Astrocyte of the spinal cord (primary cell): ENCODE measurements around the gene SATB1.
"Not testable (repeated sequence)": the region's sequence is repeated elsewhere in the genome, so short reads cannot be mapped to it uniquely, and the experiment has no call there.

Experiments
- DNase-seq: peaks from one replicate; pipeline ENCODE4 v3.0.0; 2011; ENCODE audit warnings: low read depth, low spot score
- H3K4me3 ChIP-seq: 2 replicates; pipeline ENCODE4 v1.5.1; 2011; ENCODE audit warnings: low read depth, mild to moderate bottlenecking, low read length, moderate library complexity
- in situ Hi-C: cut with HindIII; loops from 2 replicates; pipeline ENCODE4 v1.10.0; 2017; ENCODE audit warnings: low sequenced_read_pairs
- TF ChIP-seq, protein P1 (sequence below): IDR thresholded peaks from 2 replicates; pipeline ENCODE4 v1.5.1; 2012; ENCODE audit warnings: low read depth, mild to moderate bottlenecking, low read length, inconsistent platforms

SATB1 gene

DNA sequence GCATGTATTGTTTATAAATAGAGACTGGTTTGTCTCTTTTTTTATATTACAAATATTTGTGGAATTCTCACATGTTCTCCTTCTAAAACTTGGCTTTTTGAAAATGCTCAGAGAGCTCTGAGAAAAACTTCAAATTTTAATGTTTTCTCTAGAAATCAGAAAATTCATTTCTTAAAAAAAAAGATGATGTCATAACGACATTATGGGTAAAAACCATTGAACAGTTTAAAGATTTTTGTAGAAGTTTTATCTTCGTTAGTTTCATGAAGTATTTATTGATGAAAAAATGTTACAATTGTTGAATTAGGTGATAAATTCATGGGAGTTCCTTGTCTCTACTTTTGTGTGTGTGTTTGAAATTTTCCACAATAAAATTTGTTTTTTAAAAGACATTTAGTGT, 81.3 kb downstream of the SATB1 start:
- TF ChIP-seq, protein P1, sequence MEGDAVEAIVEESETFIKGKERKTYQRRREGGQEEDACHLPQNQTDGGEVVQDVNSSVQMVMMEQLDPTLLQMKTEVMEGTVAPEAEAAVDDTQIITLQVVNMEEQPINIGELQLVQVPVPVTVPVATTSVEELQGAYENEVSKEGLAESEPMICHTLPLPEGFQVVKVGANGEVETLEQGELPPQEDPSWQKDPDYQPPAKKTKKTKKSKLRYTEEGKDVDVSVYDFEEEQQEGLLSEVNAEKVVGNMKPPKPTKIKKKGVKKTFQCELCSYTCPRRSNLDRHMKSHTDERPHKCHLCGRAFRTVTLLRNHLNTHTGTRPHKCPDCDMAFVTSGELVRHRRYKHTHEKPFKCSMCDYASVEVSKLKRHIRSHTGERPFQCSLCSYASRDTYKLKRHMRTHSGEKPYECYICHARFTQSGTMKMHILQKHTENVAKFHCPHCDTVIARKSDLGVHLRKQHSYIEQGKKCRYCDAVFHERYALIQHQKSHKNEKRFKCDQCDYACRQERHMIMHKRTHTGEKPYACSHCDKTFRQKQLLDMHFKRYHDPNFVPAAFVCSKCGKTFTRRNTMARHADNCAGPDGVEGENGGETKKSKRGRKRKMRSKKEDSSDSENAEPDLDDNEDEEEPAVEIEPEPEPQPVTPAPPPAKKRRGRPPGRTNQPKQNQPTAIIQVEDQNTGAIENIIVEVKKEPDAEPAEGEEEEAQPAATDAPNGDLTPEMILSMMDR: no peak
- DNase-seq: no peak
- in situ Hi-C loops: no loop called here
- no peak overlapping the region for H3K4me3 ChIP-seq

DNA sequence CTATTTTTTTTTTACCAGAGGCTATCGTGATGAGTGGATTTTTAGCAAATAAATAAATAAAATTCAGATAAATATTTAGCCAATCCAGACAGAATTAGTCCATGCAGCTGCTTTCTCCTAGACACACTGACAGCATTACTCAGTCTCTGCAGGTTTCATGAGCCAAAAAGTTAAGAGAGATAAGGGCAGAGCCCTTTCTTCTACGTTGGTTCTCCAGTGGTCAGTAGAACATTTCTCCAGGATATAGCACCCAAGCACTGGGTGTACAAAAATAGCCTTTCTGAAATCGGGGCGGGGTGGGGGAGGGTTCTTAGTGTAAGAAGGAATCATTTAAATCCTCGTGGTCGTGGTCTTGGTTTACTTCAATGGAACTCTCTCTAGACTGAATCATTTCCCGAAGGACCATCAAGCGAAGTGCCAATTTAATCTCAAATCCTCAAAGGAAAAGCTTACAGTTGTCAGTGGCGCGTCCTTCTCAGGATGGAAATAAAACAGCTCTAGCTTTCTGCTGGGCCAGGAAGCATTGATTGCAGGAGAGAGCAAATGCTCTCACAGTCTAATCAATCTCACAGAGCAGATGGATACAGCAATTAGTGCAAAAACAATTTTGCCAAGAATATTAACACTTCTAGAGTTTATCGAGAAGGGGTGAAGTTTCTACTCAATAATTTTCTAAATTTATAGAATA, 86.2 kb downstream of the SATB1 start:
- in situ Hi-C loops: no loop called here
- no peak overlapping the region for H3K4me3 ChIP-seq
- DNase-seq: no peak
- TF ChIP-seq, protein P1: no peak

DNA sequence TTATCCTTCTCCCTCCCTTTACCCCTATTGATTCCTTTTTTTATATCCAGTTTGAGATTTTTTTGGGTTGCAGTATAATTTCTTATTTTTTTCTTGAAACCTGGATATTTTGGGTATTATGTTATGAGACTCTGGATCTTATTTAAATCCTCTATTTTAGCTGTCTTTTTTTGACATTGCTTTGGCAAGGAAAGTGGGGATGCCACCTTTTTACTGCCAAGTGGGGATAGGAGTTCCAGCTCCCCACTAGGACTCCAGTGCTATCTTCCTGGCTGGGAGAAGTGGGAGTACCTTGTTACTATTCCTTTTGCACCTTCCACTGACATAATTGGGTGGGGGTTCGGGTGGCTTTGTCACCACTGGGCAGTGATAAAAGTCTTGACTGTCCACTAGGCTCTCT, 87.9 kb downstream of the SATB1 start:
- in situ Hi-C loops: no loop called here
- DNase-seq: no peak
- TF ChIP-seq, protein P1: no peak
- H3K4me3 ChIP-seq: no peak overlapping the region

DNA sequence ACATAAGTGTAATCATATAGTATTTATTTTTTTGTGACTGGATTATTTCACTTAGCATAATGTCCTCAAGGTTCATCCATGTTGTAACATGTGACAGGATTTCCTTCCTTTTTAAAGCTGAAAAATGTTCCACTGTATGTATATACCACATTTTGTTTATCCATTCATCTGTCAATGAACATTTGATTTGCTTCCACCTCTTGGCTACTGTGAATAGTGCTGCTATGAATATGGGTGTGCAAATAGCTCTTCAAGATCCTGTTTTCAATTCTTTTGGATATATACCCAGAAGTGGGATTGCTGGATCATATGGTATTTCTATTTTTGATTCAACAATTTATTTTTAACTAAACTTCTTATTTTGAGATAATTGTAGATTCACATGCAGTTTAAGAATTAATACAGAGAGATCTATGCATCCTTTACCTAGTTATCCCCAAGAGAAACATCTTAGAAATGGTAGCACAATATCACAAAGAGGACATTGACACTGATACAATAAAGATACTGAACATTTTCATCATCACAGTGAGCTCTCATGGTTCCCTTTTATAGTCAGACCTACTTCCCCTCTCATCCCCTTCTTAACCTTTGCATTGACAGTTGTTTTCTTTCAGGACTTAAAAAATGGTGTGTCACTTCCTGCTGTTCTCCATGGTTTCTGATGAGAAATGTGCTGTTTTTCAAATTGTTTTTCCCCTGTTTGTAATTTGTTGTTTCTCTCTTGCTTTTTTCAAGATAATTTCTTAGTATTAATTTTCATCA, 90.1 kb downstream of the SATB1 start:
- H3K4me3 ChIP-seq: no peak overlapping the region
- in situ Hi-C loops: no loop called here
- TF ChIP-seq, protein P1: no peak
- no peak for DNase-seq

DNA sequence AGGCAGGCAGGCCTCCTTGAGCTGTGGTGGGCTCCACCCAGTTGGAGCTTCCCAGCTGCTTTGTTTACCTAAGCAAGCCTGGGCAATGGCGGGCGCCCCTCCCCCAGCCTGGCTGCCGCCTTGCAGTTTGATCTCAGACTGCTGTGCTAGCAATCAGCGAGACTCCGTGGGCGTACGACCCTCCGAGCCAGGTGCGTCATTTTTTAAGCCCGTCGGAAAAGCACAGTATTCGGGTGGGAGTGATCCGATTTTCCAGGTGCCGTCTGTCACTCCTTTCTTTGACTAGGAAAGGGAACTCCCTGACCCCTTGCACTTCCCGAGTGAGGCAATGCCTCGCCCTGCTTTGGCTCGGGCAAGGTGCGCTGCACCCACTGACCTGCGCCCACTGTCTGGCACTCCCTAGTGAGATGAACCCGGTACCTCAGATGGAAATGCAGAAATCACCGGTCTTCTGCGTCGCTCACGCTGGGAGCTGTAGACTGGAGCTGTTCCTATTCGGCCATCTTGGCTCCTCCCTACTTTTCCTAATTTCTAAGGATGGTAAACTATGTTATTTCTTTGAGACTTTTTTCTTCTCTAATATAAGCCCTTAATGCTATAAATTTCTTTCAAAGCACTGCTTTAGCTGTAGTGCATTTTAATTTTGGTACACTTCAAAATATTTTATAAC, 94.2 kb downstream of the SATB1 start:
- H3K4me3 ChIP-seq, in situ Hi-C loops, DNase-seq: not testable (repeated sequence)

DNA sequence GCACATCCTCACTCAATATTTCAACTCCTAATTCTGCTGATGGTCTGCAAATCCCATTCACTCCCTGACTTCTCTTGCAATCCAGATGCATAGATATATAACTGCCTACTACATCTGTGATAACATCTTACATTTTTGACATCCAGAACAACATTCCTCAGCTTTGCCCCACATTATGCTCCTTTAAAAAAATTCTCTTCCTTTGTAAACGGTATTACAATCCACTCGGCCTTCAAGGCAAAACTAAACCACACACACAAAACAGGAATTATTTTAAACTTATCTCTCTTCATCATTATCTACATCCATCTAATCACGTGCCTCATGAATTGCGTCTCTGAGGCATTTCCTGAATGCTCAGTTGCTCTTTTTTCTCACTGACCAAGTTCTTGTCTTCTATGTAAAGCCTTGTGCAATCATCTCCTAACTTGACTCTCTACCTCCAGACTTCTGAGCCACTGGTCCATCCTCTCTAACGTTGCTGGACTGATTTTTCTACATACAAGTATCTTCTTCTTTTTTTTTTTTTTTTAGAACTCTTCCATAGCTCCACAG, 117.0 kb downstream of the SATB1 start:
- in situ Hi-C loops: no loop called here
- TF ChIP-seq, protein P1: no peak
- DNase-seq: no peak
- H3K4me3 ChIP-seq: no peak overlapping the region
